DMS53 (cell line): ENCODE measurements around the gene VWCE.
A peak's percentile ranks its signal among the peaks of the same experiment; 100 is the strongest.

Experiments used
- DNase-seq: peaks from one replicate; lab custom pipeline; 2025; lab: John Stamatoyannopoulos, UW

The VWCE gene

DNA sequence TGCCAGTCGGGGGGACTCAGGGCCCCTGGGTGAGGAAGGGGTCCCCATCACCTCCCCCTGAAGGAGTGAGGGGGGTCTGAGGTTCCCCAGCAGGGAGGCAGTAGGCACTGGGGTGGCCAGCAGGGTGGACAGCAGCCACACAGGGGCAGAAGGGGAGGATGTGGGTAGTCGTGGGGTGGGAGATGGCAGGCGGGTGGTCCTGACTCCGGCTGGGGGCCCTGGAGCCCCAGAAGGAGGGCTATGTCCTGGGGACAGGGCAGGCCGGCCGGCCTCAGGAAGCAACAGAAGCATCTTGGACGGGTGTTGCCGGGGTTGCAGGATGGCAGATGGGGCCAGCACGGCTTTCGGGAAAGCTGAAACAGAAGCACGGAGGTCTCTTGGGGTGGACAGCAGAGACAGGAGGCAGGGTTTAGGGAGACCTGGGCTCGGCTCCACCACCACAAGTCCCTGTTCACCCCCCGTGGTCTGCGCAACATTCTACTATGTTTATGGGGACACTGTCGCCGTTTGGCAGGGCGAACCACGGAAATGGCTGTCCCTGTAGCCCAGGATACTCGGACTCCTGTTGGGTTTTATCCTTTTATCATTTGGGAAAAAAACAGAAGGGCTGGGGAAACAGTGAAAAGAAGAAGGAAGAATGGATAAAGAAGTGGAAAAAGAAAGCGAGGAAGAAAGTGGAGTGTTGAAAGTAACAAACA lies 14.1 kb downstream of the VWCE start:
- DNase-seq: peak; percentile 32

- no peak for DNase-seq
Measured at GRCh38 chr11:61279934-61280659, 15.0 kb downstream of the VWCE start.

DNA sequence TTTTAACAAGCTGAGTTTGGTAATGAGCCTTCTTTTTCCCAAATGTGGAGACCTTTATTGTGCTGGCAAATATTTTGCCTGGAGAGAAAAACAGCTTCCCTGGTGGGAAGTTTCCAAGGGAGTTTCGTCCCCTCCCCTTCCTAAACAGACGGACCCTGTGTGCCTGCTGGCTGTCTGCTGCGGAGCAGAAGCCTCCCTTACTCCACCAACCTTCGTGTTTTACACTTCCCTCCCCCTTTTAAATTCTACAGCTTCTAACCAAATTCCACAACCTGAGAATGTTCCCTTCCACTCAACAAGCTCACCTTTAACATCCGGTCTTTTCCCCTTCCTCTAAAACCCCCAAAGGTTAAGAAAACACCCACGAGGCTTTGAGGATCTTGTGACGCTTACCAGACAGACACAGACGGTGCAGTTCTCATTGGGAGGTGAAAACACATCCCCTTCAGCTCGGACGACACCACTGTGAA lies 17.1 kb downstream of the VWCE start:
- no peak for DNase-seq

DNA sequence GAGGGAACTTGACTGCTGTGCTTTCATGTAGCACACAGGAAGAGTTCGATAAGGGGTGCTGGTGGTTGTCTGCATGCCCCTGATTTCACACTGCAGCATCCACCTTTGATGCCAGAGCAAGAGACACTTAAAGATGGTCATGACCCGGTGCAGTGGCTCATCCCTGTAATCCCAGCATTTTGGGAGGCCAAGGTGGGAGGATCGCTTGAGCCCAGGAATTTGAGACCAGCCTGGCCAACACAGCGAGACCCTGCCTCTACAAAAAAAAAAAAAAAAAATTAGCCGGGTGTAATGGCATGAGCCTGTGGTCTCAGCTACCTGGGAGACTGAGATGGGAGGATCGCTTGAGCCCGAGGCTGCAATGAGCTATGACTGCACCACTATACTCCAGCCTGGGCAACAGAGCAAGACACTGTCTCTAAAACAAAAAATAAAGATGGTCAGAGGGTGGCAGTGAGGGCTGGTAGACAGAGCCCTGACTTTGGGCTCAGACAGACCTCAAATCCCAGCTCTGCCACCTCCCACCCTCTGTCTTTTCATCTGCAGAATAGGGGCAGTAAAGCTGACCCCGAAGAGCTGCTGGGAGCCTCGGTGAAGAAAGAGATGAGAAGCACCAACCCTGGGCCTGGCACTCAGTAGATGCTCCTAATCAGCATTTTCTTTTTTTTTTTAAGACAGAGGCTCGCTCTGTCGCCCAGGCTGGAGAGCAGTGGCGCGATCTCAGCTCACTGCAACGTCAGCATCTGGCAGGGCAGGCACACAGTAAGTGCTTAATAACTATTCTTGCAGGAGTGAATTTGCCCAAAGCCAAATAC lies 17.7 kb downstream of the VWCE start:
- DNase-seq: no peak

DNA sequence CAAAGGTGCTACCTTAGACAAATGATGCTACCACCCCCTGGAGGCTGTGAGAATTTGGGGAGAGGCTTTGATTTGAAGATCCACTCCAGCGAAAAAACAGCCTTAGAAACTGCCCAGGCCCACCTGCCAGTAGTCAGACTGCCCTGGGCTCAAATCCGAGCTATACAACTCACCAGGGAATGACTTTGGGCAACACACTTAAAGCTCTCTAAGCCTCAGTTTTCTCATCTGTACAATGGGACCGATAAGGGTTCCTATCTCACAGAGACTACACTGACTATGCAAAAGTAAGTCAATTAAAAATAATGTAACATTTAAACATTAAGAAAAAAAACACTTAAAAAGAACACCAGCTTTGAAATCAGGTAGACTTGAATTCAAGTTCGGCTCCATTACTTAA lies 19.9 kb downstream of the VWCE start:
- no peak for DNase-seq

DNA sequence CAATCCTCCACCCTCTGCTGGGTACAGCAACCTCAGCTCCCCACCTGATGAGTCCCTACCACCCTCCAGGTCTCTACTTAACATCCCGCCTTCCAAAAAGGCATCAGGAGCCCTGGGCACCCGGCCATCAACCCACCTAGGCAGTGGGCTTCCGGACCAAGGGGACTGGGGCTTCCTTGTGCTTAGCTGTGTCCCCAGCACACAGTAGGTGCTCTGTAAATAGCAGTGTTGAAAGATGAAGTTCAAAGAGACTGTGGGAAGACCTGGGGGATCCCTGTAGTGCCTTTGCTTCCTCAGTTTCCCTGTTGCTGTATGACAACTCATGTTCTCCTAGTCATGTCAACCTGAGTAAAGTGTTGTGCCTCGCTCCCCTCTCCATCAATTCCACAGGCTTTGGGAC lies 21.0 kb downstream of the VWCE start:
- DNase-seq: no peak

DNA sequence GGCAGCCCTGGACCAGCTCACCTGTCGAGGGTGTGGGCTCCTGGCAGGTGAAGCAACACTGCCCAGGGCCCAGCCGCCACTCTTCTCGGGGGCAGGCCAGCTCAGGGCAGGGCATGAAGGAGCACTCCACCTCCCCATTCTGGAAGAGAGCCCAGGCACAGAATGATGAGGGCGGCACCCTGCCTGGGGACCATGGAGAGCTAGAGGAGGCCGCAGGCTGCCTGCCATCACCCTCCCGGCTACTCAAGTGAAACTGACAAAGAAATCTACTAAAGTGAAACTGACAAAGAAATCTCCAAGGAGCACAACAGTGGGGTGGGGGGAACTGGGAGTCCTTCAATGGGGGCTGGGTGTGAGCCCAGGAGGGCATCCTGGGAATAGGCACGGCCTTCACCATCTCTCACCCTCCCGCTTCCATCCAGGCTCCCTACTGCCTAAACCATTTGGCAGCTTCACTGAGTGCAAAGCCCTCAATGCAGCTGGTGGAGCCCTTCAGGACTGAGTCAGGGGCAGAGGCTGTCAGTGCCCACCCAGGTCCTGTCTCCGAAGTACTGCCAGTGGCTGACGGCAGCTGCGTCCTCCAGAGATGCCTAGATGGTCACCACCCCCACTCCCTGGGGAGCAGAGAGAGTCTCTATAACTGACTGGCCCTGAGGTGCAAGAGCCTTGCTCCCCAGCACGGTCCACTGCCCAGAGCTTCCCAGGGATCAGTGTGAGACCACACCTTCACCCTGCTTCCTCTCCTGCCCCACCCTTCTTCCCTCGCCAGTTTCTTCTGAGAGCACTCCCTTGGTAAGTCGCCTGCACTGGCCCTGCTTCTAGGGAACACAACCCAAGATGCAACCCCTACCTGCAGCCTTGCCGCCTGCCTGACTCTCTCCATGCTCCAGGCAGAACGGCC lies 21.7 kb downstream of the VWCE start:
- DNase-seq: peak; percentile 39

DNA sequence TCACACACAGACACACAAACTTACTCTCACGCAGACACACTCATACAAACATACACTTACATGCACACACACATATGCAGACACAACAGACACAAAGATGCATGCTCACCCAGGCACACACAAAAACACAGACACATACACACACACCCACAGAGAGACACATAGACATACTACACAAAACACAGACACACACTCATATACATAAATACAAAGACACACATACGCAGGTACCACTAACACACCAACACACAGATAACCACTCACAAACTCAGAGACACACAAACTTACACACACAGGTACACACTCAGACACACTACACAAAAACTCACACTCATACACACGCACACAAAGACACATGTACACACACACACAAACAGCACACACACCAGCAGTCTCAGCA lies 22.4 kb downstream of the VWCE start:
- no peak for DNase-seq

- DNase-seq: no peak
Measured at GRCh38 chr11:61270354-61271076, 24.6 kb downstream of the VWCE start.

GRCh38 chr11:61268588-61269250 lies 26.4 kb downstream of the VWCE start:
- DNase-seq: no peak

- no peak for DNase-seq
Measured at GRCh38 chr11:61267437-61267841, 27.7 kb downstream of the VWCE start.

DNA sequence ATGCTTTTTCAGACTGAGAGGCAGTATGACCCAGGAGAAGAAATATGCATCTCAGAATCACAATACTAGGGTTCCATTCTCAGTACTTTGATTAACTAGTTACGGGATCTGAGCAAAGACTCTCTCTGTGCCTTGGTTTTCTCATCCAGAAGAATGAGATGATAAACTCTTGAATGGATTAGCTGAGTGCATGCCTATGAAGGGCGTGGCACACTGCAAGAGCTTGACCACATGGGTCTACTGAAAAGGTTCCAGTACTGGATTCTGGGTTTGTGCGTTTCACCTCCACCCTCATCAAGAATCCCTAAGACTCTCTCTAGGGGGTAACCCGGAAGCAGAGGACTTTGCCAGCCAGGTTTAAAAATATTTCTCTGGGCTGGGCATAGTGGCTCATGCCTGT lies 28.5 kb downstream of the VWCE start:
- no peak for DNase-seq

- no peak for DNase-seq
Measured at GRCh38 chr11:61265357-61265756, 29.8 kb downstream of the VWCE start.

- no peak for DNase-seq
Measured at GRCh38 chr11:61264795-61265194, 30.3 kb downstream of the VWCE start.

DNA sequence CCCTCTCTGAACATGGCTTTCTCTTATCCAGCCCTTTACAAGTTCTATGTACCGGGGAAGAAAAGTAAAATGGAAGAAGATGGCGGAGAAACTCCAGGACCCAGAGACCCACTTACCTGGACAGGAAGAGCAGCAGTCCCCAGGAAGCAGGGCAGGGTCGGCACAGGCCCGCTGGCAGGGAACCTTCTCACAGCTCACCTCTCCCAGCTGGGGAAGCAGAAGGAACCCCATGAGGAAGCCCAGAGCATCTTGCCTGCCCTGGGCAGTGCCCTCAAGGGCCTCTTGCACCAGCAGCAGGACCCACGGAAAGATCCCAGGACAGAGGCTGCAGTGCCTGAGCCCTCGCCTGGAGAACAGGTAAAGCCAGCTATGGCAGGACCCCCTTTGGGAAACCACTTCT lies 30.7 kb downstream of the VWCE start:
- no peak for DNase-seq

- no peak for DNase-seq
Measured at GRCh38 chr11:61259363-61259762, 35.8 kb downstream of the VWCE start.

- no peak for DNase-seq
Measured at GRCh38 chr11:61258546-61258945, 36.6 kb downstream of the VWCE start.

DNA sequence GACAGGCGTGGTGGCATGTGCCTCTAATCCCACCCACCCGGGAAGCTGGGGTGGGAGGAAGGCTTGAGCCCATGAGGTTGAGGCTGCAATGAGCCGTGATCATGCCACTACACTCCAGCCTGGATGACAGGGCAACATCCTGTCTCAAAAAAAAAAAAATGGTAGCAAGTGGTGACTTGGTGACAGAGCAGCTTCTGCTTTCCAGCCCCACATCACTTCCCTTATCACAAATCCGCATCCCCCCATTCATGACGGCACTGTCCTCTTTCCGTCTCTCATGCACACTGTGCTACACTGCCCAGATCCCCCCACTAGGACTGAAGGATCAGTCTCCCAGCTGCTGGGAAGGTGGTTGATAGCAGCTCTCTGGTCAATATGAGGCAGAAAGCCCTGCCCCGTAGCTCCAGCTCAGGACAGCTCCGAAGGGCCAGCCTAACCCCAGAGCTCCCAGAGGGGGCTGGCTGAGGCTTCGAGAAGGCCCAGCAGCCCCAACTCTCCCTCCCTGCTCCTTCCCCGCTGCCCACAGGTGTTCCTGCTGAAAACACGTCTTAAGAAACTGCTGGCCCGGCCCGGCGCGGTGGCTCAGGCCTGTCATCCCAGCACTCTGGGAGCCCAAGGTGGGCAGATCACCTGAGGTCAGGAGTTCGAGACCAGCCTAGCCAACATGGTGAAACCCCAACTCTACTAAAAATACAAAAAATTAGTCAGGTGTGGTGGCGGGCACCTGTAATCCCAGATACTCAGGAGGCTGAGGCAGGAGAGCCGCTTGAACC lies 38.2 kb downstream of the VWCE start:
- DNase-seq: no peak

DNA sequence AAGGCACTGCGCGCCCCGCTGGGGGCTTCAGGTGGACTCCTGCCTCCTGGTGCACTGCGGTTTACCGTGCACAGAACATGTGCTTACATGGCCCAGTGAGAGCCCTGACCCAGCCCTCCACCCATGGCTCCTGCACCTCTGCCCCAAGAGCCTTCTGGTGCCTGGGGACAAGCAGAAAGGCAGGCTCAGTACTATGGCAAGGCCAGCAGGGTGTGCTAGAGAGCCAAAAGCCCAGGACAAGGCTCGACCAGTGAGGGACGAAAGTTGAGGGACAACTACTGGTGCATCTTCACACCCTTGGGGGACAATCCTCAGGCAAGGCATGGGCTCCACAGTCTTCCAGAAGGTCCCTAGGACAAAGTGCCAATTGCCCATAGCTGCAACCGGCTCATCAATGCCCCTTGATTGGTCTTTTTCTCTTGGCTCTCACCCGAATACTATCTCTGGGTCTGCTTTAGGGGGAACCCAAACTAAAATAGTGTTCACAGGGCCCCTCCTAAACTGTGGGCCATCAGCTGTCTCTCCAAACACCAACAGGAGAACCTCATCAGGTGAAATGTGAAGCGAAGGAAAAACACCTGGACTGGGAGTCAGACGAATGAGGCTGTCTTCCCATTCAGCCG lies 40.6 kb downstream of the VWCE start:
- peak; percentile 78 for DNase-seq
